GM18870 (cell line): ENCODE measurements around the gene PPIP5K1.
"Not testable (repeated sequence)": the region's sequence is repeated elsewhere in the genome, so short reads cannot be mapped to it uniquely, and the experiment has no call there.

ENCODE experiments used
- ATAC-seq: cut with Tn5 transposase; IDR thresholded peaks from one replicate; pipeline ENCODE4 v1.9.1; 2021; ENCODE audit warnings: moderate library complexity; ENCODE audit not compliant: unreplicated experiment

Gene PPIP5K1

GRCh38 chr15:43547539-43547938 is 42.5 kb downstream of the PPIP5K1 start:
- no peak for ATAC-seq

- ATAC-seq: no peak
These were observed 44.6 kb downstream of the PPIP5K1 start for GRCh38 chr15:43545426-43545825.

GRCh38 chr15:43544266-43544665 is 45.7 kb downstream of the PPIP5K1 start:
- ATAC-seq: no peak

- ATAC-seq: no peak
These were observed 48.2 kb downstream of the PPIP5K1 start for GRCh38 chr15:43541785-43542184.

GRCh38 chr15:43538091-43538490 is 51.9 kb downstream of the PPIP5K1 start:
- no peak for ATAC-seq

- no peak for ATAC-seq
These were observed 55.1 kb downstream of the PPIP5K1 start for GRCh38 chr15:43534897-43535296.

- not testable (repeated sequence) for ATAC-seq
These were observed 57.2 kb downstream of the PPIP5K1 start for GRCh38 chr15:43532826-43533225.

- ATAC-seq: no peak
These were observed 58.9 kb downstream of the PPIP5K1 start for GRCh38 chr15:43531018-43531670.

GRCh38 chr15:43529587-43530345 is 60.2 kb downstream of the PPIP5K1 start:
- no peak for ATAC-seq

GRCh38 chr15:43529141-43529540 is 60.9 kb downstream of the PPIP5K1 start:
- no peak for ATAC-seq

- ATAC-seq: no peak
These were observed 61.4 kb downstream of the PPIP5K1 start for GRCh38 chr15:43528542-43529007.

GRCh38 chr15:43527802-43528541 is 62.0 kb downstream of the PPIP5K1 start:
- no peak for ATAC-seq

- no peak for ATAC-seq
These were observed 62.8 kb downstream of the PPIP5K1 start for GRCh38 chr15:43527016-43527801.

GRCh38 chr15:43526261-43526930 is 63.6 kb downstream of the PPIP5K1 start:
- no peak for ATAC-seq

GRCh38 chr15:43525131-43525530 is 64.9 kb downstream of the PPIP5K1 start:
- no peak for ATAC-seq

GRCh38 chr15:43524254-43524845 is 65.7 kb downstream of the PPIP5K1 start:
- no peak for ATAC-seq

- no peak for ATAC-seq
These were observed 66.4 kb downstream of the PPIP5K1 start for GRCh38 chr15:43523646-43524045.

- ATAC-seq: no peak
These were observed 67.8 kb downstream of the PPIP5K1 start for GRCh38 chr15:43522247-43522646.

GRCh38 chr15:43521419-43521818 is 68.6 kb downstream of the PPIP5K1 start:
- ATAC-seq: no peak

GRCh38 chr15:43520138-43520537 is 69.9 kb downstream of the PPIP5K1 start:
- no peak for ATAC-seq
